Right lobe of liver (tissue), 6 donors: ENCODE data around the gene PHLDB3. TPM values are rescaled to one million over a fixed set of nuclear protein-coding genes. Genes with fewer than 3 reads are reported as not detected.

Experiments
- ATAC-seq, 4 donors: fragments of 200-7000 bp; cut with Tn5 transposase; one replicate each; pipeline ENCODE4 v1.9.1; 2020; ENCODE audit warnings: mild to moderate bottlenecking in 4 of 4, moderate library complexity in 4 of 4
- DNase-seq, 3 donors: peaks; one replicate each; pipeline ENCODE4 v3.0.0-alpha.2; 2020
- H3K27ac ChIP-seq, 3 donors: fragments of 200-600 bp; one replicate each; pipeline ENCODE4 v1.8.0; 2022
- H3K27me3 ChIP-seq, 2 donors: fragments of 200-600 bp; one replicate each; pipeline ENCODE4 v1.8.0; 2022
- H3K36me3 ChIP-seq, 4 donors: fragments of 200-600 bp; sonication (generic) in 1 of 4; one replicate each; pipeline versions ENCODE4 v1.5.1 to v1.8.0; 2017 to 2022; ENCODE audit warnings: control low read depth in 1 of 4
- H3K4me1 ChIP-seq, 4 donors: fragments of 200-600 bp; sonication (generic) in 1 of 4; one replicate each; pipeline versions ENCODE4 v1.5.1 to v1.8.0; 2017 to 2022; ENCODE audit warnings: control low read depth in 1 of 4
- H3K4me3 ChIP-seq, 3 donors: fragments of 200-600 bp; one replicate each; pipeline ENCODE4 v1.8.0; 2022
- H3K9me3 ChIP-seq, 4 donors: fragments of 200-600 bp; sonication (generic) in 1 of 4; one replicate each; pipeline versions ENCODE4 v1.5.1 to v1.8.0; 2017 to 2022; ENCODE audit warnings: control low read depth in 1 of 4
- POLR2A ChIP-seq: fragments of 450-650 bp; IDR thresholded peaks from one replicate; pipeline ENCODE4 v1.6.1; 2017; ENCODE audit warnings: antibody characterized with exemption, mild to moderate bottlenecking
- WGBS: methylation state at CpG from one replicate; pipeline ENCODE4 v1.1.6; 2018; ENCODE audit warnings: low coverage, low lambda C conversion rate; ENCODE audit not compliant: insufficient coverage; ENCODE audit errors: missing lambda C conversion rate; 5-methylcytosine and 5-hydroxymethylcytosine counted together
- intact Hi-C, 2 donors: fragments of 100-400 bp; cut with DNase I; formaldehyde crosslinking; loops; one replicate each; pipeline versions ENCODE4 v1.11.2 to v1.14.1; 2022
- total RNA-seq, 6 experiments: library from RNA; depleted of rRNA in 2 of 6; stranded (reverse); fragments of >200 nt in 2 of 6; fragmentation: NEBNext Ultra II Directional in 3 of 6; extraction: Animal tissue kit (Norgen Biotek cat#: 25700) in 3 of 6; gene quantifications; one replicate each; pipeline versions ENCODE4 v1.1.0 to v1.2.4, GENCODE V29; 2016 to 2023
- TF ChIP-seq, protein P1 (sequence below), 4 donors: fragments of 200-600 bp in 3 of 4; fragments of 450-650 bp in 1 of 4; IDR thresholded peaks; one replicate each; pipeline versions ENCODE4 v1.5.1 to v1.8.0; 2016 to 2022; ENCODE audit warnings: antibody characterized with exemption in 4 of 4, mild to moderate bottlenecking in 2 of 4
- donor health status: DM: no; HTN: yes; CAD: no.
- donor health status: DM: no; HTN: no; CAD: no.
- donor health status: DM: no; HTN: no; CAD: no.
- donor health status: DM: no; HTN: yes; CAD: no.
- donor health status: DM: no; HTN: yes; CAD: no.

Gene PHLDB3
- total RNA-seq, 6 experiments from 2014 or later, result 9.6 to 15.0 (median 11.1) TPM

- no peak for TF ChIP-seq POLR2A
- TF ChIP-seq, protein P1, sequence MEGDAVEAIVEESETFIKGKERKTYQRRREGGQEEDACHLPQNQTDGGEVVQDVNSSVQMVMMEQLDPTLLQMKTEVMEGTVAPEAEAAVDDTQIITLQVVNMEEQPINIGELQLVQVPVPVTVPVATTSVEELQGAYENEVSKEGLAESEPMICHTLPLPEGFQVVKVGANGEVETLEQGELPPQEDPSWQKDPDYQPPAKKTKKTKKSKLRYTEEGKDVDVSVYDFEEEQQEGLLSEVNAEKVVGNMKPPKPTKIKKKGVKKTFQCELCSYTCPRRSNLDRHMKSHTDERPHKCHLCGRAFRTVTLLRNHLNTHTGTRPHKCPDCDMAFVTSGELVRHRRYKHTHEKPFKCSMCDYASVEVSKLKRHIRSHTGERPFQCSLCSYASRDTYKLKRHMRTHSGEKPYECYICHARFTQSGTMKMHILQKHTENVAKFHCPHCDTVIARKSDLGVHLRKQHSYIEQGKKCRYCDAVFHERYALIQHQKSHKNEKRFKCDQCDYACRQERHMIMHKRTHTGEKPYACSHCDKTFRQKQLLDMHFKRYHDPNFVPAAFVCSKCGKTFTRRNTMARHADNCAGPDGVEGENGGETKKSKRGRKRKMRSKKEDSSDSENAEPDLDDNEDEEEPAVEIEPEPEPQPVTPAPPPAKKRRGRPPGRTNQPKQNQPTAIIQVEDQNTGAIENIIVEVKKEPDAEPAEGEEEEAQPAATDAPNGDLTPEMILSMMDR (IDR thresholded peaks at IDR 0.05), result no peak
- H3K27ac ChIP-seq, result no peak overlapping the region
- intact Hi-C loops, result no loop called here
- no peak for ATAC-seq
- no peaks in the 10 kb centered on the region for H3K9me3 ChIP-seq
- no peaks in the 10 kb centered on the region for H3K4me1 ChIP-seq
- H3K27me3 ChIP-seq, result no peaks in the 10 kb centered on the region
- WGBS, result 96% methylated on average over 6 of the region's 6 CpGs
- H3K36me3 ChIP-seq, result peaks cover 0 to 7% (median 0%) of the 10 kb centered on the region in 4 donors
- no peak overlapping the region for H3K4me3 ChIP-seq
- no peak for DNase-seq
Measured at GRCh38 chr19:43483281-43483680, 21.3 kb downstream of the PHLDB3 start.

GRCh38 chr19:43482193-43482592 is 22.4 kb downstream of the PHLDB3 start:
- Histone ChIP-seq H3K4me1 (no peaks in the 10 kb centered on the region), H3K27me3 (no peaks in the 10 kb centered on the region), H3K9me3 (no peaks in the 10 kb centered on the region), H3K4me3 (no peak overlapping the region), H3K27ac (no peak overlapping the region), H3K36me3 (peaks cover 0 to 7% (median 3%) of the 10 kb centered on the region in 4 donors)
- intact Hi-C loops, result no loop called here
- ATAC-seq (no peak), DNase-seq (no peak)
- TF ChIP-seq, protein P1 (IDR thresholded peaks at IDR 0.05), result no peak
- TF ChIP-seq POLR2A, result no peak
- WGBS, result 100% methylated on average over 2 of the region's 4 CpGs

DNA sequence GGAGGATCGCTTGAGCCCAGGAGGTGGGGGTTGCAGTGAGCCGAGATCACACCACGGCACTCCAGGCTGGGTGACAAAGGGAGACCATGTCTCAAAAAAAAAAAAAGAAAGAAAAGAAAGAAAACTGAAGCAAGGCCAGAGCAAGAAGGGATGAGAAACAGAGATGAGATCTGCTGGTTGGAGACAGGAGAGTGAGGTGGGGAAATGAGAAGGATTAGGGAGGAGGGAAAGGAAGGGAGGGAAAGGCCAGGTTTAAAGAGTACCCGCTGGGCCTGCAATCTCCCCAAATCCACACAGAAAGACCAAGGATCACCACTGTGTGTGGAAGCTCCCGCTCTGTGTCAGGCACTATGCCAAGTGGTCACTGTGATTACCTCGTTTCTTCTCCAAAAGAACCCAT is 22.8 kb downstream of the PHLDB3 start:
- Histone ChIP-seq H3K9me3 (no peaks in the 10 kb centered on the region), H3K36me3 (peaks cover 0 to 7% (median 3%) of the 10 kb centered on the region in 4 donors), H3K27ac (no peak overlapping the region), H3K4me1 (no peaks in the 10 kb centered on the region), H3K27me3 (no peaks in the 10 kb centered on the region), H3K4me3 (no peak overlapping the region)
- no peak for DNase-seq
- ATAC-seq, result no peak
- 89% methylated on average over 4 of the region's 6 CpGs for WGBS
- intact Hi-C loops, result no loop called here
- TF ChIP-seq, protein P1 (IDR thresholded peaks at IDR 0.05), result no peak
- no peak for TF ChIP-seq POLR2A

DNA sequence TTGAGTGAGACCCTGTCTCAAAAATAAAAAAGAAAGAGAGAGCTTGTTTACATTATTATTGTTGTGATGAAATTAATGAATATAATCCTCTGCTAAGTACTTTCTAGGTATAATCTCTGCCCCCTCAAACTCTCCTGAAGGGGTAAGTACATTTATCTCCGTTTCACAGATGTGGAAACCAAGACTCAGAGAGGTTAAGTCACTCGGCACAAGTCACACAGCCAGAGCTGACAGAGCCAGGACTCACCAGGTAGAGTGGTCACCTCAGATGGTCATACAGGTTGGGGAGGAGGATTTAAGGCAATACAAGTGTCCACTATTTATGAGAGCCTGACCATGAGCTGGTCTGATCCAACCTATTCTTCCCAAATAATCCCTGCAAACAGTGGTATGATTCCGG is 24.0 kb downstream of the PHLDB3 start:
- ATAC-seq, result no peak
- H3K27me3 ChIP-seq, result no peaks in the 10 kb centered on the region
- no peaks in the 10 kb centered on the region for H3K4me1 ChIP-seq
- no peaks in the 10 kb centered on the region for H3K9me3 ChIP-seq
- no peak for DNase-seq
- H3K36me3 ChIP-seq, result peaks cover 0 to 7% (median 3%) of the 10 kb centered on the region in 4 donors
- no peak overlapping the region for H3K27ac ChIP-seq
- 100% methylated on average over 1 of the region's 3 CpGs for WGBS
- H3K4me3 ChIP-seq, result no peak overlapping the region
- intact Hi-C loops, result no loop called here
- TF ChIP-seq, protein P1 (IDR thresholded peaks at IDR 0.05), result no peak
- TF ChIP-seq POLR2A, result no peak

GRCh38 chr19:43479961-43480561 is 24.5 kb downstream of the PHLDB3 start:
- intact Hi-C loops, result no loop called here
- DNase-seq (no peak), ATAC-seq (no peak)
- no peaks in the 10 kb centered on the region for H3K27me3 ChIP-seq
- no peak overlapping the region for H3K4me3 ChIP-seq
- no peaks in the 10 kb centered on the region for H3K9me3 ChIP-seq
- H3K4me1 ChIP-seq, result no peaks in the 10 kb centered on the region
- H3K27ac ChIP-seq, result no peak overlapping the region
- WGBS, result 83% methylated on average over 2 of the region's 4 CpGs
- peaks cover 0 to 7% (median 3%) of the 10 kb centered on the region in 4 donors for H3K36me3 ChIP-seq
- TF ChIP-seq, protein P1 (IDR thresholded peaks at IDR 0.05), result no peak
- TF ChIP-seq POLR2A, result no peak
